NCI-H2107 treated with DMSO at 0.1 percent for 48 hours (cell line): Measurements from ENCODE around the gene ESPNL.
"Not testable (repeated sequence)": the region's sequence is repeated elsewhere in the genome, so short reads cannot be mapped to it uniquely, and the experiment has no call there.

Experiments
- DNase-seq: peaks from one replicate; lab custom pipeline; 2025; ENCODE audit not compliant: unreplicated experiment; lab: John Stamatoyannopoulos, UW

ESPNL gene

DNA sequence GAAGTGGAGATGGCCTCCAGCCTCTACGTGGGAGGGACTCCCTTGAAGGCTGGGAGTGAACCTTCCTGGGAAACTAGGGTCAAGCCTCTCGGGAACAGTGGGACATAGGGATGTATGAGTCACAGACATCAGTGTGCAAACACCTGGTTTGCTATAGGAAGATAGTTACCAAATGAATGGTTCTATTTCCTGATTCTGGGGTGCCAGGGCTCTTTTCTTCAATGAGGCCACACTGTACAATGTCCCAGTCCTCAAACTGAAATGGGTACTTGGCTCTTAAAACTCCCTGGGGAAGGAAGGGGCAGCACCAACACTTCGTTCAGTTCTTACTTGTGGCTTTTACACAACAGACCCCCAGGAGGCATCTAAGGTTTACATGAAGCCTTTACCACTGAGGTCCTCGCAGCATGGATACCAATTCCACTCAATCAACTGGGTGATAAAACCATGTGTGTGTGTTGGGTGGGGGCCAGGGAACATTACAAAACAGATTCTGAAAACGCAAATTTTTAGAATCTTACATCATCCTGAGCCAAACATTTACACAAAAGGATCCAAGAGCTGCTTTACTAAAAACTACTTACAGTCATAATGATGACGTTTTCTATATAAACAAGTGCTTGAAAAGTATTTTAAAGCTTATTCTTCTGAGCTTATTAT lies 69.0 kb downstream of the ESPNL start:
- DNase-seq: no peak

DNA sequence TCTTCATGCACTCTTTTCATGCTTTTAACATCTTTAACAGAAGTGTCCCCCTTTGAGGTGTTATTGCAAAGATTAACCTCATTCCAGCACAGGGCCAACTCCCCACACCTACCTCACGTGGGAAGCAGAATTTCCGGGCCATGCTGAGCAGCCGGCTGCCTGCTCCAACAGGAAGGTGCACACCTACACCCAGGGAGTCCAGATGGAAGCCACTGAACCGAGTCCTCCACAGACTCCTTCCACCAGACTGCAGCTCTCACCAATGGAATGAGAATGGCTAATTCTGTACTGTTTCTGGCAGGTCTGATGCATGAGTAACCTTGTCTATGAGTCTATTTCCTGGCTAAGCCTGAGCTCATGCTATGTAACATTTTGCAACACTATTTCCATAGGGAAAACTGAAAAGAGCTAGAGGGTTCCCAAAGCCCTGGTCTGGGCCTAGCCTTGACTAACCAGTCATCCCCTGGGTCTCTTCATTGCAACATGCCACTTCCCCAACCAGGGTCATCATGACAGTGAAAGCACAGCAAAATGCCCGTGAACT lies 69.6 kb downstream of the ESPNL start:
- no peak for DNase-seq

DNA sequence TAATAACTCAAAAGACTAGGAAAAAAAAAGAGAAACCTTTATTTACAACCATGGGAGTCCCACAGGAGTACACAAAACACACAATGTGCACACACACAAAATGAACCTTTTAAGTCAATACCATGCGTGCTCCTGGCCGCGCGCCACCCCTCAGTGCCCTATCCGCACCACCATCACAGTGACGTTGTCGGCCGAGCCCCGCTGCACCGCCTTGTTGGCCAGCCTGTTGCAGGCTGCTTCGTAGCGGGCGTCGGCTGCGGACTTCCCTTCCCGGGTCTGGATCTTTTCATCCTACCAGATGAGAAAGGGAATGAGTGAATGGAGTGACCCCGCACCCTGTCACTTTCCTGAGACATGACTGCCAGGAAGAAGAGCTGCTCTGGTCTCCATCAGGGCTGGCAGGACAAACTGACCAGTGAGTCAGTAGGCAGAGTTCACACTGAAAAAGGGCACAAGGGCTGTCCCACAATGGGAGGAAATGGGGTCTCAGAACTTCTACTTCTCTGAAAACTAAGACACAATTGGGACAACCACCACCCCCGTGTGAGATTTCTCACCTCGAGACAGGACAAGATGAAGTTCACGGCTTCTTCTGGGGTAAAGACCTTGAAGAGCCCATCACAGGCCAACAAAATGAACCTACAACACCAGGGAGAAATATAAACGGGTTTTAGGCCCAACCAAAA lies 70.4 kb downstream of the ESPNL start:
- DNase-seq: no peak

DNA sequence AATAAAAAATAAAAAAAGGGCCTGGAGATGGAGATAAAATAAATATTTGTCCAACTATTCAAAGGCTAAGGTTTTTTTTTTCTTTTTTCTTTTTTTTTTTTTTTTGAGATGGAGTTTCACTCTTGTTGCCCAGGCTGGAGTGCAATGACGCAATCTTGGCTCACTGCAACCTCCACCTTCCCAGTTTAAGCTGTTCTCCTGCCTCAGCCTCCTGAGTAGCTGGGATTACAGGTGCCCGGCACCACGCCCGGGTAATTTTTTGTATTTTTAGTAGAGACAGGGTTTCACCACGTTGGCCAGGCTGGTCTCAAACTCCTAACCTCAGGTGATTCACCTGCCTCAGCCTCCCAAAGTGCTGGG lies 70.9 kb downstream of the ESPNL start:
- not testable (repeated sequence) for DNase-seq

DNA sequence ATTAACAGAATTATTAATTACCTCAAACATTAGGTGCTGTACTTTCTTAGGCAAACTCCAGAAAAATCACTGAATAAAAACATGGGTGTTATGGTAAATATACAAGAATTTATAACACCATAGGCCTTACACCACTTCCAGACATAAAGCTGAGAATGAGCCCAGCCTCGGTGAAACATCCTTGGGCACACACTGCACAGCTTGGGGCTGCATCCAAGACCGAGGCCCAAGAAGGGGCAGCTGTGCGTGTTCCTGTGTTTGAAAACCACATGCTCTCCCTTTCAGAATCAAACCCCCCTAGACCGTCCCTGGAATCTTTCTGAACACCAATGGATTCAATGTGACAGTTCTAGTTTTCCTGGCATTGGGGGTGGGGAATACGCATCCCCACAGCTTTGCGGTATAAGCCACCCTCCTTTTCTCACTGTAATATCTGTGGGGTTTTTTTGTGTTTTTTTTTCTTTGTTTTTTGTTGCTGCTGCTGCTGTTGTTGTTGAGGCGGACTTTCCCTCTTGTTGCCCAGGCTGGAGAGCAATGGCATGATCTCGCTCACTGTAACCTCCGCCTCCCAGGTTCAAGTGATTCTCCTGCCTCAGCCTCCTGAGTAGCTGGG lies 71.5 kb downstream of the ESPNL start:
- no peak for DNase-seq

DNA sequence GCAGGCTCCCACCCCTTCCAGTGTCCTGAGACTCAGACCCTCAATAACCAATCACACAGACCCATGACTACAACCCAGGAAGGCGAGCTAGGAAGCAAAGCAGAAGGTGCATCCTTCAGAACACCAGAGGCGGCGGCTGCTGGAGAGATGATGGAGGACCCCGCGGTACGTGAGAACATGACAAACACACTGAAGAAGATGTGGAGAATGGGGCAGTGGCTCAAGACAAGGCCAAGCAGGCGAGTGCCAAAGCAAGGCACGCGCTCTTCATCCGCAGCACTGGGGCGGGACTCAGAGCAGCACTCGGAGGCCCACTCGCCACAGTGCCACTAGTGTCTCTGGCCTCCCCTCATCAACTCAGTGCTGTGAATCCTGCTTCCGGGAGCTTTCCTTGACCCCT lies 72.3 kb downstream of the ESPNL start:
- no peak for DNase-seq

DNA sequence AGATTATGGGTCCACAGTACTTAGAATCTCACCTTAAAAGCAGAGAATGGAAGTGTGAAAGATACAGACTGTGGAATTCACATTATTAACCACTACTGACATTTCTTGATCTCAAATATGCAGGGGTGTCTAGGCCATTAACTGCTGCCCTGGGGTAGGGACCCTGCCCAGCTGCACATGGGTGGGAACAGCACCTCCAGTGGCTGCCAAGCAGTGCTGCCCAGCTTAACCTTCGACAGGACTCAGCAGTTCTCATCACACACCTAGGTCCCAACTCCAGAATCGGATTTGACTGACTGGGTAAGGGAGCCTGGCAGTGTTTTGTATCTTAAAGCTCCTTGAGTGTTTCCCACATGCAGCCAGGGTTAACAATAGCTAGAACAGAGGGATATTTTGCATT lies 73.6 kb downstream of the ESPNL start:
- DNase-seq: no peak

DNA sequence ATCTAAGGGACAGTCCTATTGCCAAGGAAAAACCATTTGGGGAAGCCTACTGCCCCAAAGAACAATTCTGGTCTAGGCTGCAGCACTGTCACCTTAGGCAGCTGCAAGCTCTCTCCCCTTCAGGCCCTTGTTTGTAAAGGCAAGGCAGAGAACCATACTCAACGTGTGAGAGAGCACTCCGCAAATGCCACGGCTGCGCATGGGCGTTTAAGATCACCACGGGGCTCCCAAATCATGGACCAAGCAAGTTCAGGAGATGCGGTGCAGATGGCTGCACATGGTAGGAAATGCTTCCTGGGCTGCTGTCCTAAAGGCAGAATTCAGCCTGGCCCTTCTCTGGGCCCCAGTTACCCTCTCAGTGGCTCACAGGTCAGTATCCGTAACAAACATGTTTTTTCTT lies 74.2 kb downstream of the ESPNL start:
- no peak for DNase-seq

DNA sequence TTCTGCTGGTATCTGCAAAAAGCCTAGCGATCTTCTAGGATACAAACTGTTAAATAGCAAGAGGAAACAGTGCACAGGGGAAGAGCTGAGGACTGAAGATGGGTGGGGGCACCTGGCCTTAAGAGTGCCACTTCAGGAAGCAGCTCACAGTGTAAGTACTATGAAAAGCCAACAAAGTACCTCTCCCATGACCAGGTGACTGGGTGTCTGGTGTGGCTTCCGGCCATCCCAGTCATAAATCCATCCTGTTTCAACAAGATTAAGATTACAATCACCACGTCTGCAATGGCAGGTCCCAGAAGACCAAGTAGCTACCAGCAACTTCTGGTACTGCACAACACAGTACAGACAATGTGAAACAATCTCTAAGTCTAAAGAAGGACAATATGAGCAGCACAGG lies 74.6 kb downstream of the ESPNL start:
- no peak for DNase-seq

DNA sequence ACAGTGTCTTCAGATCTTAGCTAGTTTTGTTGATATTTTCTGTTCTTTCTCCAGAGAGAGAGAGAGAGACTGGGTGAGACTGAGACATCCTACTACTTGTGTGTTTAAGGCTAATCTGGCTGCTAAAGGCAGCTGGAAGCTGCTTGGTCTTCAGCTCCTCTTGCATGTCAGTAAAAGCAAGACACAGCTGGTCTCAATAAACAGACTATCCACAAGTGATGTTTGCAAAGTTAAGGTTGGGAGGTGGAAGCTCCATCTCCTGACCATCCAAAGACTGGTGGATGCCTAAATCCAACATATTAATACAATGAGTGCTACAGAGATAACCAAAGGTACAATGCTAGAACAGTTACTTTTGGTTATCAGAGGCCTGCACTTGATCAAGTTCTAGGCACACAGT lies 76.5 kb downstream of the ESPNL start:
- DNase-seq: no peak

DNA sequence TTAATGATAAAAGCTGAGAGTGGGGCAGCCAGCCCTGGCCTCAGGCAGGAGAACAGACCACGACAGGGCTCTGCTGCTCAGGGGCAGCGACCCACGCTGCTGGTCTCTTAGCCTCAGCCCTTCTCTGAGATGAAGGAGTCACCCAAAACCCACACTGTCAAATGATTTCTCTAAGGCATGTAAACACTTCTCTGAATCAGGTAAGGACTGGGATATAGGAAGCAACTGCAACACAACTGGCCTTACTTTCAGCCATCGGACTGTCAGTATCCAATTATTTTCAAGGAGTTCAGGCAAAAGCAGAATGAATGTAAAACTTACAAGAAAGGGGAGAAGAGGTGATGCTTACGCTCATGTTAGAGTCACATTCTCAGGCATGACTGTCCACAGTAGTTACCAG lies 80.4 kb downstream of the ESPNL start:
- no peak for DNase-seq

DNA sequence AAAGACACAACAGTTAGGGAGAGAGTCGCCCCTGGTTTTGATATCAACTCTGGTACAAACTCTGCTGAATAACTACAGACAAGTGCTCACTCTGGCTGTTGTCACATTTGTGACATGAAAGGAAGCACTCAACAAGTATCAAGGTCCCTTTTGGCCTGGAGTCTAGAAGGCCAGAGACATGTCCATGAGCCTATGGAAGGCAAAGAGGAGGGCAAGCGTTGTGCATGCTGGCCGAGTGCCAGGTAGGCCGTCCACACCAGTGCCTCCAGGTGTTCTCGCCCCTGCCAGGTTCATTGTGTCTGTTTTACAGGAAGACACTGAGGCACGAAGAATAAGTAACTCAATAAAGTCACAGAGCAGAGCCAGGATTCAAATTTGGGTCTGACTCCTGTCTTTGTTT lies 82.2 kb downstream of the ESPNL start:
- no peak for DNase-seq
